Left ventricle myocardium inferior (tissue), 1 donor: Measurements from ENCODE around the gene MRM2. TPM values are rescaled to one million over a fixed set of nuclear protein-coding genes. Genes with fewer than 3 reads are reported as not detected.

Experiments
- DNase-seq: peaks from one replicate; pipeline ENCODE4 v3.0.0-alpha.2; 2020
- H3K27ac ChIP-seq: fragments of 200-600 bp; replicated peaks from 2 replicates; pipeline ENCODE4 v1.8.0; 2021
- H3K27me3 ChIP-seq: fragments of 200-600 bp; 2 replicates; pipeline ENCODE4 v1.8.0; 2021; ENCODE audit warnings: low read depth
- H3K36me3 ChIP-seq: fragments of 200-600 bp; 2 replicates; pipeline ENCODE4 v1.8.0; 2021
- H3K4me1 ChIP-seq: fragments of 200-600 bp; 2 replicates; pipeline ENCODE4 v1.8.0; 2021
- H3K4me3 ChIP-seq: fragments of 200-600 bp; 2 replicates; pipeline ENCODE4 v1.8.0; 2021; ENCODE audit warnings: mild to moderate bottlenecking, moderate library complexity
- H3K9me3 ChIP-seq: fragments of 200-600 bp; replicated peaks from 2 replicates; pipeline ENCODE4 v1.8.0; 2021
- intact Hi-C: fragments of 100-400 bp; cut with micrococcal nuclease; formaldehyde crosslinking; loops from one replicate; pipeline ENCODE4 v1.11.0; 2022
- microRNA-seq: library from miRNA; unstranded; fragments of <30 nt; microRNA quantifications from one replicate; pipeline ENCODE4 v1.2.0, GENCODE V29; 2020
- total RNA-seq: library from RNA; stranded (reverse); fragmentation: NEBNext Ultra II Directional; extraction: Animal tissue kit (Norgen Biotek cat#: 25700); gene quantifications from one replicate; pipeline ENCODE4 v1.2.1, GENCODE V29; 2021
- TF ChIP-seq, protein P1 (sequence below): fragments of 200-600 bp; IDR thresholded peaks from 2 replicates; pipeline ENCODE4 v1.8.0; 2021; ENCODE audit warnings: antibody characterized with exemption, mild to moderate bottlenecking, borderline replicate concordance
- donor health status: DM: no; HTN: yes; CAD: no; lungs with severe emphysema.

The MRM2 gene
- total RNA-seq, 1 donor from 2014 or later, result 19.9 TPM

DNA sequence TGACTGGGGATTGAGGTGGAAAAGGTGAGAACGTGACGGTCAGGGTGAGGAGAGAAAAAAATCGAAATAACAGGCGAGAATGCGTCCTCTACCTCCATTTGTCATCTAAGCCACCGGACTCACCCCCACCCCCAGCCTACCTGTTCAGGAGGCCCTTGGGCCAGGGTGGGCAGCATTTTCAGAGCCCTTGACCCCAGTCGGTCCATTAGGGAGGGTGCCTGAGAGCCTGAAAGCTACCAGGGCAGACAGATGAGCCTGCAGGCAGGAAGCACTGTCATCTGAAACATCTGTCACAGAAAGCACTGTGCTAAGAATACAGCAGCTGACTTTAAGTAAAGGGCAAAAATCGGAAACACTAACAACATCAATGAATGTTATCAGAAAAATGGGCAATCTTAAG, 56.3 kb downstream of the MRM2 start:
- intact Hi-C loops, result no loop called here
- Histone ChIP-seq H3K4me1 (no peaks in the 10 kb centered on the region), H3K9me3 (peaks cover 9% of the 10 kb centered on the region), H3K27me3 (no peaks in the 10 kb centered on the region), H3K36me3 (peaks cover 25% of the 10 kb centered on the region), H3K4me3 (no peak overlapping the region), H3K27ac (no peak overlapping the region)
- TF ChIP-seq, protein P1, sequence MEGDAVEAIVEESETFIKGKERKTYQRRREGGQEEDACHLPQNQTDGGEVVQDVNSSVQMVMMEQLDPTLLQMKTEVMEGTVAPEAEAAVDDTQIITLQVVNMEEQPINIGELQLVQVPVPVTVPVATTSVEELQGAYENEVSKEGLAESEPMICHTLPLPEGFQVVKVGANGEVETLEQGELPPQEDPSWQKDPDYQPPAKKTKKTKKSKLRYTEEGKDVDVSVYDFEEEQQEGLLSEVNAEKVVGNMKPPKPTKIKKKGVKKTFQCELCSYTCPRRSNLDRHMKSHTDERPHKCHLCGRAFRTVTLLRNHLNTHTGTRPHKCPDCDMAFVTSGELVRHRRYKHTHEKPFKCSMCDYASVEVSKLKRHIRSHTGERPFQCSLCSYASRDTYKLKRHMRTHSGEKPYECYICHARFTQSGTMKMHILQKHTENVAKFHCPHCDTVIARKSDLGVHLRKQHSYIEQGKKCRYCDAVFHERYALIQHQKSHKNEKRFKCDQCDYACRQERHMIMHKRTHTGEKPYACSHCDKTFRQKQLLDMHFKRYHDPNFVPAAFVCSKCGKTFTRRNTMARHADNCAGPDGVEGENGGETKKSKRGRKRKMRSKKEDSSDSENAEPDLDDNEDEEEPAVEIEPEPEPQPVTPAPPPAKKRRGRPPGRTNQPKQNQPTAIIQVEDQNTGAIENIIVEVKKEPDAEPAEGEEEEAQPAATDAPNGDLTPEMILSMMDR, result no peak
- no peak for DNase-seq

Small RNAs within 50 kb of the gene (microRNA-seq; reads per million reads assigned to microRNA genes)
- gene MIR6836, result not detected

Other genes with a start within 250 kb of the MRM2 start
- 16.2 TPM for gene MAD1L1, start 9.3 kb downstream of the MRM2 start, total RNA-seq
- gene NUDT1, start within 50 bp of the MRM2 start, total RNA-seq, result 12.5 TPM
- gene SNX8, start 72.2 kb upstream of the MRM2 start, total RNA-seq, result 16.8 TPM
- gene EIF3B, start 112.6 kb upstream of the MRM2 start, total RNA-seq, result 68.9 TPM
- gene CHST12, start 161.4 kb upstream of the MRM2 start, total RNA-seq, result 15.3 TPM
- gene GRIFIN, start 234.2 kb upstream of the MRM2 start, total RNA-seq, result not detected